Neural cell (in vitro differentiated cells): Measurements from ENCODE around the gene ACBD6.

Source experiments
- EP300 ChIP-seq: fragments of 450-650 bp; conservative IDR thresholded peaks from 2 replicates; pipeline ENCODE4 v1.6.1; 2014; ENCODE audit warnings: antibody characterized with exemption, mild to moderate bottlenecking, moderate library complexity; ENCODE audit not compliant: poor library complexity, severe bottlenecking
- EZH2 ChIP-seq: fragments of 200-600, 300-800 bp; shearing (Covaris generic), sonication (generic); IDR thresholded peaks from 2 replicates; pipeline ENCODE4 v1.6.1; 2014; ENCODE audit warnings: antibody characterized with exemption, low read length, borderline replicate concordance, mild to moderate bottlenecking; ENCODE audit not compliant: insufficient read depth, poor library complexity, severe bottlenecking
- POLR2AphosphoS5 ChIP-seq: IDR thresholded peaks from 2 replicates; pipeline ENCODE4 v1.6.1; 2012
- RAD21 ChIP-seq: fragments of 450-650 bp; conservative IDR thresholded peaks from 2 replicates; pipeline ENCODE4 v1.6.1; 2014; ENCODE audit warnings: antibody characterized with exemption, mild to moderate bottlenecking, moderate library complexity
- REST ChIP-seq: IDR thresholded peaks from 2 replicates; pipeline ENCODE4 v1.6.1; 2012; ENCODE audit warnings: borderline replicate concordance
- SMC3 ChIP-seq: fragments of 450-650 bp; conservative IDR thresholded peaks from 2 replicates; pipeline ENCODE4 v1.6.1; 2014; ENCODE audit warnings: antibody characterized with exemption, mild to moderate bottlenecking, moderate library complexity; ENCODE audit not compliant: poor library complexity
- TF ChIP-seq, protein P1 (sequence below): fragments of 450-650 bp; IDR thresholded peaks from 2 replicates; pipeline ENCODE4 v1.5.1; 2014; ENCODE audit warnings: antibody characterized with exemption, mild to moderate bottlenecking, moderate library complexity; ENCODE audit not compliant: poor library complexity, severe bottlenecking

DNA sequence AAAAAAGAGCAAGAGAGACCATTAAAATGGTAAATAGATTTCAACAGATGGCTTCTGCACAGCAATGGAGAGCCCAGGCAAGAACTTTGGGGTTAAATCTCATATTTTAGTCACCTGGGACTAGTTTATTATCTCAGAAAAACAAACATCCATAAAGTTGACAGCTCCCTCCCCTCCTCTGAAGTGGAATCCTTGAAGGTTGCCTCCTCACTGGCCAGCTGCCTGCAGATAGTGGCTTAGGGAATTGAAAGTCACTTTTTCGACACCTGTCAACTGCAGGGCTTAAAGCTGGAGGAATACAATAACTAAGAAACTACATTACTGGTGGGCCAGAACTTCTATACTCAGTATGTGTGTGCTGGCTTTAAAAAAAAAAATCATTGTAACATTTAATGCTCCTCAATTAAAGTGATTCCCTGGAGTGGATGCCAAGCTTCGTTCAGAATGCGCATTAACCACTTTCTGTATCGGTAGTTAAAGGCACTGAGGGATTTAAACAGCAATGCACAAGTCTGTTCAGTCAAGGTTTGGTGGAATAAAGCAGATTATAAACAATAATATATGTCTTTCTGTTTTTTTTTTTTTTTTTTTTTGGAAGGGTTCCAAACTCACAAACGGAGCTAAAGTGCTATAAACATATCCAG lies 219.9 kb downstream of the ACBD6 start:
- TF ChIP-seq, protein P1, sequence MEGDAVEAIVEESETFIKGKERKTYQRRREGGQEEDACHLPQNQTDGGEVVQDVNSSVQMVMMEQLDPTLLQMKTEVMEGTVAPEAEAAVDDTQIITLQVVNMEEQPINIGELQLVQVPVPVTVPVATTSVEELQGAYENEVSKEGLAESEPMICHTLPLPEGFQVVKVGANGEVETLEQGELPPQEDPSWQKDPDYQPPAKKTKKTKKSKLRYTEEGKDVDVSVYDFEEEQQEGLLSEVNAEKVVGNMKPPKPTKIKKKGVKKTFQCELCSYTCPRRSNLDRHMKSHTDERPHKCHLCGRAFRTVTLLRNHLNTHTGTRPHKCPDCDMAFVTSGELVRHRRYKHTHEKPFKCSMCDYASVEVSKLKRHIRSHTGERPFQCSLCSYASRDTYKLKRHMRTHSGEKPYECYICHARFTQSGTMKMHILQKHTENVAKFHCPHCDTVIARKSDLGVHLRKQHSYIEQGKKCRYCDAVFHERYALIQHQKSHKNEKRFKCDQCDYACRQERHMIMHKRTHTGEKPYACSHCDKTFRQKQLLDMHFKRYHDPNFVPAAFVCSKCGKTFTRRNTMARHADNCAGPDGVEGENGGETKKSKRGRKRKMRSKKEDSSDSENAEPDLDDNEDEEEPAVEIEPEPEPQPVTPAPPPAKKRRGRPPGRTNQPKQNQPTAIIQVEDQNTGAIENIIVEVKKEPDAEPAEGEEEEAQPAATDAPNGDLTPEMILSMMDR: no peak
- TF ChIP-seq RAD21 (no peak), SMC3 (no peak), EP300 (no peak), POLR2AphosphoS5 (no peak), EZH2 (no peak), REST (no peak)
